Stimulated activated naive B cell treated with anti-CD40 and anti-IgM and Interleukin-4, amounts not matched to agents 10 μg/mL and 1 μg/mL and 100 μg/mL, for 72 hours (primary cell): ENCODE results near the gene RNF166.

Experiments used
- ATAC-seq, 2 donors: fragments of 150-1000 bp; cut with Tn5 transposase; replicated peaks; 2 replicates each; pipeline ENCODE4 v1.10.0; 2021; ENCODE audit warnings: moderate library complexity in 1 of 2
- DNase-seq: peaks from one replicate; pipeline ENCODE4 v3.0.0; 2021
- H3K27ac Mint-ChIP-seq: one replicate; pipeline ENCODE4 v1.8.0; 2022; ENCODE audit warnings: mild to moderate bottlenecking, mixed read lengths
- H3K27me3 Mint-ChIP-seq, 2 donors: one replicate each; pipeline ENCODE4 v1.8.0; 2022; ENCODE audit warnings: mixed read lengths in 2 of 2
- H3K36me3 Mint-ChIP-seq, 2 donors: one replicate each; pipeline ENCODE4 v1.8.0; 2022; ENCODE audit warnings: mixed read lengths in 2 of 2, mild to moderate bottlenecking in 1 of 2
- H3K4me1 Mint-ChIP-seq, 2 donors: one replicate each; pipeline ENCODE4 v1.8.0; 2022; ENCODE audit warnings: mixed read lengths in 2 of 2, mild to moderate bottlenecking in 1 of 2
- H3K4me3 Mint-ChIP-seq, 2 donors: one replicate each; pipeline ENCODE4 v1.8.0; 2022; ENCODE audit warnings: mild to moderate bottlenecking in 2 of 2, mixed read lengths in 2 of 2, moderate library complexity in 1 of 2
- H3K9me3 Mint-ChIP-seq, 2 donors: one replicate each; pipeline ENCODE4 v1.8.0; 2022; ENCODE audit warnings: mixed read lengths in 2 of 2, mild to moderate bottlenecking in 1 of 2

RNF166 gene

GRCh38 chr16:88690341-88691128 is 15.7 kb downstream of the RNF166 start:
- no peak for ATAC-seq
- peak overlapping the region; percentile 83 for H3K27ac Mint-ChIP-seq
- H3K36me3 Mint-ChIP-seq = peaks cover 6 to 7% of the 10 kb centered on the region in 2 donors
- no peak overlapping the region for H3K4me3 Mint-ChIP-seq
- DNase-seq = no peak
- H3K27me3 Mint-ChIP-seq = no peaks in the 10 kb centered on the region
- peaks cover 18 to 63% of the 10 kb centered on the region in 2 donors for H3K4me1 Mint-ChIP-seq
- no peaks in the 10 kb centered on the region for H3K9me3 Mint-ChIP-seq

DNA sequence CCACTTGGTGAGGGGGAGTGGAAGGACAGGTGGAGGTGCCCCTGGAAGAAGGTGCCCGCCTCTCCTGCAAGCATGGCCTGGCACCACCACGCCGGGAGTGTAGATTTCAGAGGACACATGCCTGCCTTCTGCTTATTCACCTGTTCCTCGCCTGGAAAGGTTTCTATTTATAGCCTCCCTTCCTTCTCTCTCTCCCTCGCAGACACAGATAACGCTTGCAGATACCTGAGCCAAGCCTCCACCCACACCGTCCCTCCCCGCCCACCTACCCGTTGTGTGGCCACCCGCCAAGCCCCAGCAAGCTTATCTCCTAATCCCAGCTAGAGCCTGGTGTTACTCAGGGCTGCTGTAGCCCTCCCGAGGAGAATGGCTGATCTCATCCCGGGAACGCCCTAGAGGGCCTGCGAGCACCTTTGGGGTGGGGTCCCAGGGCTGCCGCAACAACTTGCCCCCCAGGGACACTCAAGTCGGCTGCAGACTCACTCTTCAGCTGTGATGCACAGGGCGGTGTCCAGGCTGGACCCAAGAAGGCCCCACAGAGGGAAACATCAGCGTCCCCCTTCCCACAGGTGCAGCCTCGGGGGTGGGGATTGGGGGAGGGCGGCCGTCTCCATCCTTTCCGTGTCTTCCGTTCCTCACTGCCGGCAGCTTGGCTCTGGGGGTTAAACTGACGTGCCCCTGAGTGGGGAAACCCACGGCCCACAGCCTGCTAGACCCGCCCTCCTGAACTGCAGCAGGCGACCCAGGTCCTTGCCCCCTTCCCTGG is 18.0 kb downstream of the RNF166 start:
- Mint-ChIP-seq H3K27ac (peak overlapping the region; percentile 31), H3K4me1 (peaks cover 19 to 73% of the 10 kb centered on the region in 2 donors), H3K4me3 (no peak overlapping the region), H3K9me3 (no peaks in the 10 kb centered on the region), H3K27me3 (no peaks in the 10 kb centered on the region), H3K36me3 (peaks cover 0 to 1% of the 10 kb centered on the region in 2 donors)
- no peak for ATAC-seq
- DNase-seq = no peak

- Mint-ChIP-seq H3K4me3 (no peak overlapping the region), H3K27ac (no peak overlapping the region), H3K4me1 (peaks cover 19 to 74% of the 10 kb centered on the region in 2 donors), H3K9me3 (no peaks in the 10 kb centered on the region), H3K36me3 (peaks cover 0 to 1% of the 10 kb centered on the region in 2 donors), H3K27me3 (no peaks in the 10 kb centered on the region)
- no peak for ATAC-seq
- DNase-seq = no peak
Observed at GRCh38 chr16:88687676-88688012, 18.6 kb downstream of the RNF166 start.

DNA sequence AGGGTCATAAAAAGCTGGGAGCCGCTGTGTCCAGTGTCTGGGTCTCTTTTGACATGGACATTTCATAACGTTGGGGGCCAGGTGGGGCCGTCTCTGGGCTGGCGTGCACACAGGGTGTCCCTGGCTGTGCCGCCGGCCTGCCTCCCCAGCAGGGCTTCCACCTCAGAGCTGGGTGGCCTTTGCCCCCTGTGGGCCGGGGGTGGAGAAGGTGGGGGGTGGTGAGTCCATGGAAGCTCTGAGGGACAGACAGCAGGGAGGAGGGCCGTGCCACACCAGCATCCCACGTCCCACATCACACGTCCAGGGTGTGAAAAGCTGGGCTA is 19.0 kb downstream of the RNF166 start:
- Mint-ChIP-seq H3K9me3 (no peaks in the 10 kb centered on the region), H3K4me1 (peaks cover 21 to 74% of the 10 kb centered on the region in 2 donors), H3K27ac (no peak overlapping the region), H3K27me3 (no peaks in the 10 kb centered on the region), H3K36me3 (peaks cover 0 to 1% of the 10 kb centered on the region in 2 donors), H3K4me3 (peak overlapping the region in 1 of 2 donors; percentile 44)
- no peak for DNase-seq
- ATAC-seq = no peak

GRCh38 chr16:88686439-88687253 is 19.6 kb downstream of the RNF166 start, which contains the start of gene SNAI3:
Gene SNAI3, minus strand, starts transcription at chr16:88686507. Its CDS starts 101 bp downstream, at chr16:88686406.
- DNase-seq = peak; percentile 86
- H3K9me3 Mint-ChIP-seq = no peaks in the 10 kb centered on the region
- ATAC-seq = peak; percentile 66 to 73
- H3K4me1 Mint-ChIP-seq = peaks cover 23 to 74% of the 10 kb centered on the region in 2 donors
- H3K27me3 Mint-ChIP-seq = no peaks in the 10 kb centered on the region
- peaks cover 0 to 1% of the 10 kb centered on the region in 2 donors for H3K36me3 Mint-ChIP-seq
- H3K27ac Mint-ChIP-seq = peak within 1 kb of the TSS; percentile 81
- H3K4me3 Mint-ChIP-seq = peak within 1 kb of the TSS; percentile 83 to 92

GRCh38 chr16:88686062-88686438 is 20.2 kb downstream of the RNF166 start:
- no peak for DNase-seq
- Mint-ChIP-seq H3K9me3 (no peaks in the 10 kb centered on the region), H3K36me3 (peaks cover 0 to 1% of the 10 kb centered on the region in 2 donors), H3K27ac (peak overlapping the region; percentile 81), H3K4me3 (peak overlapping the region; percentile 83 to 92), H3K4me1 (peaks cover 27 to 74% of the 10 kb centered on the region in 2 donors), H3K27me3 (no peaks in the 10 kb centered on the region)
- peak; percentile 5 to 11 for ATAC-seq

DNA sequence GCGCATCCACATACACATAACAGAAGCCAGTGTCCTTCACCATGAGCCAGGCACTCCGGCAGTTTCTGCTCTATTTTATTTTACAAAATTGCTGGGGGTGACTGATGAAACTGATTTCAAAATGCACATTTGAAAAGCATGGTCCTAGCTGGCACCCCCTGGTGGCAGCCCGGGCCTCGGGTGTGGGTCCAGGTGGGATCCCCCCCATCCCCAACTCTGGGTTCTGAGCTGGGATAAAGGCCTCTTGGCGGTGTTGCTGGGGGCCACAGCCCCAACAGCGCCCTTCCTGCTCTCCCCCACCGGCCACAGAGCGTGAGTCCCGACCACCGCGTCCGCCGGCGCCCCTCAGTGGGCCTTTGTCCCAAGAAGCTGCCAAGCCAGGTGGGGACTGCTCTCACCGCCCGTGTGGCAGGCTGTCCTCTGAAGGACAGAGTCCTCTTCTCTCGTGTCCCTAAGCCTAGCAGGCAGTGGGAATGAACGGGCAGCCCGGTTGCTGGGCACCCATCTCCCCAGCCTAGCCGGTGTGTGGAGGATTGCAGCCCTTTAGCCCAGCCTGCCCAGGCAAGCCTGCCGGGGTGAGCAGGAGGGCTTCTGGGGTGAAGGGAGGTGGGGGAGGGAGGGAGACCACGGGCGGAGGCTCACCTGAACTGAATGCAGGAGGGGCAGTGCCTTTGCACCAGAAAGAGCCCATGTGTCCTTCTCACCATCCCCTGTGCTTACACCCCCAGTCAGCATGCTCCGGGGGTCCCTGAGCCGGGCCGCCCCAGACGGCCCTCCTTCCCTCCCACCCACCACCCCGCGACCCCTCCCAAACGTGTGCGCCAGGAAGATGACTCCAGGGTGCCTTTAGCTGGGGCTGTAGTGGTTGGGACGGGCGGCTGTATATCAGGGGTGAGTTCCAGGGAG is 20.8 kb downstream of the RNF166 start:
- ATAC-seq = no peak
- Mint-ChIP-seq H3K4me1 (peaks cover 25 to 74% of the 10 kb centered on the region in 2 donors), H3K4me3 (peak overlapping the region; percentile 83 to 92), H3K9me3 (no peaks in the 10 kb centered on the region), H3K27ac (peak overlapping the region; percentile 56), H3K36me3 (peaks cover 0 to 4% of the 10 kb centered on the region in 2 donors), H3K27me3 (no peaks in the 10 kb centered on the region)
- no peak for DNase-seq

GRCh38 chr16:88684569-88685155 is 21.5 kb downstream of the RNF166 start:
- ATAC-seq = no peak
- Mint-ChIP-seq H3K36me3 (peaks cover 0 to 4% of the 10 kb centered on the region in 2 donors), H3K27ac (peak overlapping the region; percentile 20), H3K4me3 (no peak overlapping the region), H3K4me1 (peaks cover 24 to 75% of the 10 kb centered on the region in 2 donors), H3K27me3 (no peaks in the 10 kb centered on the region), H3K9me3 (no peaks in the 10 kb centered on the region)
- DNase-seq = no peak

GRCh38 chr16:88681709-88682451 is 24.3 kb downstream of the RNF166 start:
- ATAC-seq (peak; percentile 89), DNase-seq (peak; percentile 87)
- H3K4me3 Mint-ChIP-seq = peak overlapping the region; percentile 62 to 80
- H3K9me3 Mint-ChIP-seq = no peaks in the 10 kb centered on the region
- peak overlapping the region; percentile 99 for H3K27ac Mint-ChIP-seq
- H3K4me1 Mint-ChIP-seq = peaks cover 23 to 55% of the 10 kb centered on the region in 2 donors
- peaks cover 0 to 8% of the 10 kb centered on the region in 2 donors for H3K36me3 Mint-ChIP-seq
- H3K27me3 Mint-ChIP-seq = no peaks in the 10 kb centered on the region

- H3K27me3 Mint-ChIP-seq = no peaks in the 10 kb centered on the region
- peak overlapping the region; percentile 99 for H3K27ac Mint-ChIP-seq
- peak overlapping the region; percentile 62 to 80 for H3K4me3 Mint-ChIP-seq
- ATAC-seq (peak; percentile 25 to 40), DNase-seq (no peak)
- H3K4me1 Mint-ChIP-seq = peaks cover 23 to 52% of the 10 kb centered on the region in 2 donors
- H3K36me3 Mint-ChIP-seq = peaks cover 0 to 13% of the 10 kb centered on the region in 2 donors
- no peaks in the 10 kb centered on the region for H3K9me3 Mint-ChIP-seq
Observed at GRCh38 chr16:88681084-88681680, 25.0 kb downstream of the RNF166 start.

DNA sequence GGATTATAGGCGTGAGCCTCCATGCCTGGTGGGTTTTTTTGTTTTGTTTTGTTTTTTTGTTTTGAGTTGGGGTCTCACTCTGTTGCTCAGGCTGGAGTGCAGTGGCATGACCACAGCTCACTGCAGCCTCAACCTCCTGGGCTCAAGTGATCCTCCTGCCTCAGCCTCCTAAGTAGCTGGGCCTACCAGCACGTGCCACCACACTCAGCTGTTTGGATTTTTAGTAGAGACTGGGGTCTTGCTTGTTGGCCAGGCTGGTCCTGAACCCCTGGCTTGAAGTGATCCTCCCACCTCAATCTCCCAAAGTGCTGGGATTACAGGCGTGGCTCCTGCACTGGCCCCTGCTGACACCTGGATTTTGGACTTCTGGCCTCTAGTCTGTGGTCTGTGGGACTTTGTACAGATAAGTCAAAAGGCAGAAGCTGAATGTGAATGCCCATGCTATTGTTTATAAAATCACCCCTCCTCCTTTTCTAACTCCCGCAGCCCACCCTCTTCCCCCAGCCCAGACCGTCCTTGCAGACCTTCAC is 25.6 kb downstream of the RNF166 start:
- DNase-seq = no peak

More for the DNA sequence above, 25.6 kb downstream of the RNF166 start:
- no peak for ATAC-seq
- peak overlapping the region in 1 of 2 donors; percentile 62 for H3K4me3 Mint-ChIP-seq
- no peak overlapping the region for H3K27ac Mint-ChIP-seq
- H3K27me3 Mint-ChIP-seq = no peaks in the 10 kb centered on the region
- no peaks in the 10 kb centered on the region for H3K9me3 Mint-ChIP-seq
- peaks cover 4 to 13% of the 10 kb centered on the region in 2 donors for H3K36me3 Mint-ChIP-seq
- peaks cover 23 to 51% of the 10 kb centered on the region in 2 donors for H3K4me1 Mint-ChIP-seq
